Stimulated activated CD4-positive, alpha-beta T cell treated with anti-CD3 and anti-CD28 coated beads, Interleukin-12 subunit alpha, Interleukin-12 subunit beta, amount 100 ng/mL, for 24 hours (primary cell): ENCODE results near the gene ATP1A1.

Experiments used
- DNase-seq, 2 experiments: peaks; one replicate each; pipeline ENCODE4 v3.0.0-alpha.2; 2020; ENCODE audit warnings: low read depth in 2 of 2

Gene ATP1A1

GRCh38 chr1:116415200-116415698 is 42.2 kb downstream of the ATP1A1 start:
- DNase-seq, result no peak

DNA sequence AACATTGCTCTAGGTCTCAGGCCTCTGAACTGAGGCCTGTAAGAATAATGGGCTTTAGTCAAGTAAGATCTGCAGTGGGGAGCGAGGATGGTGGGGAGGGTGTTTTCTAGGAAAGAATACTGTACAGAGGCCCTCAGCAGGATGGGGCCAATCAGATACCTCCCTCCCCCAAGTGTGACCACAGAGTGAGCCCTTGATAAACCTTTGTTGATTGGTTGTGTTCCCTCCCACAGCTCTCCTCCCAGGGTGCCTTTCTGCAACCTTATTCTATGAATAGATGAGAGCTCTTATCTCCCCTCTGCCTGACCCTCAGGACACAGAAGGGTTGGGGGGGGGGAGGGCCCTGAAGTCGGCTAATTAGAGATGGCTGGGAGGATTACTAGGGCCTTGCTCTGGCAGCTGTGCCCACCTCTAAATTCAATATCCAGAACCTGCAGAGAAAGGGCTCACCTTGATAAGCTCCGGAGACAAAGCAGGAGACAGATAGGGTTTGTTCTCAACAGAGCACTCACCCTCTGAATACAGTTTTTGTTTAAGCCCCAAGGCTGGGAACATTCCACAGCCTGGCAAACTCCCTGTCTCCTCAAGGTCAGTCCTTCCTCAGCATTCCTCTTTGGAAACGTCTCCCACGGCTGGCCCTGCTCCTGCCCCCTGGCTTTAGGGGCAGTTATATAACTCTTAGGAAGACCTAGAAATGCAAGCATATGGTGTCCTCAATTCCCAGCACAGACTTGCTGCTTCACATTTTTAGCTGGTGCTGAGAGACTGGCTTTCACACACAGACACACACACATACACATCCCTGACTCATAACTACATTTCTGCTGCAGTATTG is 42.9 kb downstream of the ATP1A1 start:
- DNase-seq, result no peak

DNA sequence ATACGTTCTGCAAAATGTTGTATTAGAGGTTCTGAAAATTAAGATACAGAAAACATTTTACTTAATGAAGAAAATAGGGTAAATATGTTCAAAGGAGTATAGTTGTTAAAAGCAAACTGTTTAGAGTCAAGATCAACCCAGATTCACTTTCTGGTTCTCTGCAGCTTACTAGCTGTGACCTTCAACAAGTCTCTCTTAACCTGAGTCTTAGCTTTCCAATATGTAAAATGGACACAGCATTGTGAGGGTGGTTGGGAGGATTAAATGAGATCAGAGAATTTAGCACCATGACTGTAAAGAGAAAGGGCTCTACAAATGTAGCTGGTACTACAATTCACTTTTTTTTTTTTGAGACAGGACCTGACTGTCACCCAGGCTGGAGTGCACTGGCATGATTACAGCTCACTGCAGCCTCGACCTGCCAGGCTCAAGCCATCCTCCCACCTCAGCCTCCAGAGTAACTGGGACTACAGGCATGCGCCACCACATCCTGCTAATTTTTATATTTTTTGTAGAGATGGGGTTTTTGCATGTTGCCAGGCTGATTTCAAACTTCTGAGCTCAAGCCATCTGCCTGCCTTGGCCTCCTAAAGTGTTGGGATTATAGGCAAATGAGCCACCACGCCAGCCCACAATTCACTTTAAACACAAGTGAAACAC is 43.9 kb downstream of the ATP1A1 start:
- no peak for DNase-seq

- DNase-seq, result no peak
Observed at GRCh38 chr1:116417678-116418077, 44.6 kb downstream of the ATP1A1 start.

- DNase-seq, result peak; percentile 77 to 81
Observed at GRCh38 chr1:116418091-116418830, 45.2 kb downstream of the ATP1A1 start.

DNA sequence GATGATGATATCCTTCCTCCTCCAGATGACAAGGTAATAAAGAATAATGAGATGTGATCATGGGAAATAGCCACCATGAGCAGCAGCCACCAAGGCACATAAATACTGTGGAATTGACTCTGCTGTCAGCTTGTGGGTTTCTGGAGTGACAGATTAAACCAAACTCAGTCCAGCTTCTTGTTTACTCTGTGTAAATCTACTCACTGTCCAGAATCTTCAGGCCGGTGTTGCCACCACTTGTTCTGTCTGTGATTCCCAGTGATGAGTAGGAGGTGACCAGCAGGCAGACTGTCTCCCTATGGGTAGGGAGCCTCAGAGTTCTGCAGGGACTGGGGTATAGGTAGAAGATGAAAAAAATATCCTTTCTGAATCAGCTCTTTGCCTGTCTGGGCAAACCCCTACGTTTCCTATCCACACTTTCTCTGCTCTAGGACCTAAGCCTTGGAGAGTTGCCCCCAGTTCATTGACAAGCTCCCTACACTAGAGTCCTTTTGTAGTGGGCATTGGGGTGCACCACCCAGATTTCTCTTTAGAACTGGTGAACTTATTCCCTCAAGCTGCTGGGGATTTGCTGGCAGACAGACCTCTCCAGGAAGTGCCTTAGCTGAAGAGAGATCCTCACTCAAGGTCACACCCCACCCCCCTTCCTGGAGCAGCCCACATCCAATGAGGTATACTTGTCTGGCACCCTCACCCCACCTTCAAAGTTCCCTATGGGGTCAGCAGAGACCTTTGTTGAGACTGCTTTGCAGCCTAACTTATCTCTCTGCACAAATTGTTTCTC is 47.6 kb downstream of the ATP1A1 start:
- DNase-seq, result no peak

DNA sequence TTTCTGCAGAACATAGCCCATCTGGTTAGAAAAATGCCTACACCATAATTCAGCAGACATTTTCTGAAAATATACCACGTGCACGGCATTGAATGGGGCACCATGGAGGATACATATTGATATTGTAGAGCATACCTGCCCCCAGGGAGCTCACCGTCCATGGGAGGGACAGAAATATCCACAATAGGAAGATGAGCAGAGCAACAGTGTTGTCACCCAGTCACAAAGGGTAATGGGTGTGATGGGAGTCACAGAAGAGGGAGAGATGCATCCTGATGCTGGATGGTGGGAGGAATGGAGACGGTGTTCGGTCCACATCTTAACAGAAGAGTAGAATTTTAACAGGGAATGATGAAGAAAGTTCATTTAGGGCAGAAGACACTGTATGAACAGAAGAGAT is 51.4 kb downstream of the ATP1A1 start:
- DNase-seq, result no peak

DNA sequence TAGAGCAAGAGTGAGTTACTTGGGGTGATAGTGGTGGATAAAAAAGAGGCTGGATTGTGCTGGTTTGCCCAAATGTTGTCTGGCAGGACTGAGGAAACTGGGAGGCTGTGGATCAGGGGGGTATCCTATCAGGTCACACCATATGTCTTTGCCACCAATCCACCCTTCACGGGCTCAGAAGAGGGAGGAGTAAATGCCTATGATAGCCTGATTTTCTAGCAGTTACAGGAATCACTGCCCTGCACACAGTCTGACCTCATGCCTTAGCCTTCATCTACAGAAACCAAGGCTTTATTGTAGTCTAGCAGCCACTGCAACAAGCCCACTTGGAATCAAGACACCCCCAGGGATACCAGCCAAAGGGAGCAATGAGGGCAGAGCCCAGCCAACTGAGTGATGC is 51.8 kb downstream of the ATP1A1 start:
- no peak for DNase-seq

- no peak for DNase-seq
Observed at GRCh38 chr1:116425987-116426386, 52.9 kb downstream of the ATP1A1 start.

- no peak for DNase-seq
Observed at GRCh38 chr1:116426401-116426800, 53.4 kb downstream of the ATP1A1 start.

- no peak for DNase-seq
Observed at GRCh38 chr1:116428576-116428975, 55.5 kb downstream of the ATP1A1 start.

DNA sequence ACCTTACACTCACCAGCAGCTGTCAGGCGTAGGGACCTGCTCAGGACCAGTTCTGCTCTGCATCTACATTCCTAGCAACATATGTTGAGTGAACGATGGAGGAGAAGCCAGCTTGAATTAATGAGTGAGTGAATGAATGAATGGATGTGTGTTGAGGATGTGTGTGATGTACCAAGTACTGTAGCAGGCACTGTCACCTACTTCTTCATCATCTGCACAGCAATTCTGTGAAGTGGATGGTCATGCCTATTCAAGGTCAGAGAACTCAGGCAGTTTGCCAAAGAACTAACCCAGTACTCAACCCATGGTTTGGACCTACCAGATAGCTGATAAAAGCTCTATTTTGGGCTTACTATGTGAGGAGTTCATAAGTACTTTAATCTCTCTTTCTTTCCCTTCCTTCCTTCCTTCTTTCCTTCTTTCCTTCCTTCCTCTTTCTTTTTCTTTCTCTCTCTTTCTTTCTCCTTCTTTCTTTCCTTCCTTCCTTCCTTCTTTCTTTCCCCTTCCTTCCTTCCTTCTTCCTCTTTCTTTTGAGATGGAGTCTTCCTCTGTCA is 56.9 kb downstream of the ATP1A1 start:
- DNase-seq, result no peak

- DNase-seq, result no peak
Observed at GRCh38 chr1:116431870-116432500, 58.9 kb downstream of the ATP1A1 start.

DNA sequence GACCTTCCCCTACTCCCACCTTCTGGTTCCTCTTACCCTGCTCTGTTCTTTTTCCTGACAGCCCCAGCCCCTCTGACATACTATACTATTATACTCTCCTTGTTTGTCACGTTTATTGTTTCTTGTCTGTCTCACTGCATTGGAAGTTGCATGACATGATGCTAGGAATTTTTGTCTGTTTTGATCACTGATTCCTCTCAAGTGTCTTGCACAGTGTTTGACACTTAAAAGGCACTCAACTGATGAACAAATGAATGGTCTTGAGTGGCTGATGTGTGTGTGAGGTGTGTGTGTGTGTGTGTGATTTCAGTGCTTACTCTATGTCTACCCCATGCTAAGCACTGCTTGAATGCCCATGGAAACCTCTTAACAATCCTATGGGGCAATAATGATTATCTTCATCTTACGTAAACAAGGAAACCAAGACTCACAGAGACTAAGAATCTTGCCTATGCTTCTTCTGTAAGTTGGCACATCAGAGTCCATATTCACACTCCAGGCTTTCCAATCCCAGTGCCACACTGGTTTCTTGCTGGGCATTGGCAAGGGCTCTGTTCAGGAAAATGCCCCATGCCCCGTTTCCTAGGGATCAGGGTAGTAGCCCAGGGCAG is 59.7 kb downstream of the ATP1A1 start:
- DNase-seq, result no peak

- DNase-seq, result no peak
Observed at GRCh38 chr1:116433275-116434257, 60.5 kb downstream of the ATP1A1 start.

DNA sequence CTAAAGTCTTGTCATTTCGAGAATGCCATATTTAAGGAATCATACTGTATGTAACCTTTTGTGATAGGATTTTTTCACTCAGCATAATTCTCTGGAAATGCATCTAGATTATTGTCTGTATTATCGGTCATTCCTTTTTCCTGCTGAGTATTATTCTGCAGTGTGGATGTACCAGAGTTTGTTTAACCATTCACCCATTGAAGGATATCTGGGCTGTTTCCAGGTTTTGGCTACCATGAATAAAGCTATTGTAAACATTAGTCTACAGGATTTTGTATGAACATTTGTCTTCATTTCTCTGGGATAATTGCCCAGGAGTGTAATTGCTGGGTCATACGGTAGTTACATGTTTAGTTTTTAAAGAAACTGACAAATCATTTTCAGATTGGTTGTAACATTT is 61.8 kb downstream of the ATP1A1 start:
- no peak for DNase-seq

- no peak for DNase-seq
Observed at GRCh38 chr1:116435806-116436610, 63.0 kb downstream of the ATP1A1 start.

DNA sequence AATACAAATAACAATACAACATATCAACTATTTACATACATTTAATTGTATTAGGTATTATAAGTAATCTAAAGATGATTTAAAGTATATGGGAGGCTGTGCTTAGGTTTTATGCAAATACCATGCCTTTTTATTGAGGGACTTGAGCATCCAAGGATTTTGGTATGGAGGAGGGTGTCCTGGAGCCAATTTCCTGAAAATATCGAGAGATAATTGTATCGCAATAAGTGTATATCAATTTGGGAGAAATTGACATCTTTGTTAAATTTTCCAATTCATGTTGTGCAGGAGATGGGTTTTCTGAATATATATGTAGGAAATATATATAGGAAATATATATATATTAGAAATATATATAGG is 63.5 kb downstream of the ATP1A1 start:
- DNase-seq, result no peak
